Activated naive CD4-positive, alpha-beta T cell treated with anti-CD3 and anti-CD28 coated beads, Interleukin-2, amount 50 U/mL, for 24 hours (primary cell): ENCODE measurements around the gene RTN1.

Experiments used
- H3K27ac Mint-ChIP-seq: one replicate; pipeline ENCODE4 v1.8.0; 2021; ENCODE audit warnings: mild to moderate bottlenecking, mixed read lengths
- H3K27me3 Mint-ChIP-seq: one replicate; pipeline ENCODE4 v1.8.0; 2021; ENCODE audit warnings: mixed read lengths
- H3K36me3 Mint-ChIP-seq: one replicate; pipeline ENCODE4 v1.8.0; 2021; ENCODE audit warnings: mixed read lengths
- H3K4me1 Mint-ChIP-seq: one replicate; pipeline ENCODE4 v1.8.0; 2021; ENCODE audit warnings: mixed read lengths
- H3K4me3 Mint-ChIP-seq: one replicate; pipeline ENCODE4 v1.8.0; 2021; ENCODE audit warnings: mild to moderate bottlenecking, mixed read lengths
- H3K9me3 Mint-ChIP-seq: one replicate; pipeline ENCODE4 v1.8.0; 2021; ENCODE audit warnings: mixed read lengths

The RTN1 gene

GRCh38 chr14:59600211-59600945, 270.2 kb downstream of the RTN1 start:
- H3K27me3 Mint-ChIP-seq: peaks cover 7% of the 10 kb centered on the region
- H3K4me1 Mint-ChIP-seq: no peaks in the 10 kb centered on the region
- H3K36me3 Mint-ChIP-seq: no peaks in the 10 kb centered on the region
- no peak overlapping the region for H3K27ac Mint-ChIP-seq
- H3K9me3 Mint-ChIP-seq: no peaks in the 10 kb centered on the region
- no peak overlapping the region for H3K4me3 Mint-ChIP-seq

- H3K4me1 Mint-ChIP-seq: no peaks in the 10 kb centered on the region
Measured at GRCh38 chr14:59595071-59595470, 275.5 kb downstream of the RTN1 start.

GRCh38 chr14:59591641-59592370, 278.8 kb downstream of the RTN1 start:
- no peak overlapping the region for H3K27ac Mint-ChIP-seq
- no peaks in the 10 kb centered on the region for H3K36me3 Mint-ChIP-seq
- no peak overlapping the region for H3K4me3 Mint-ChIP-seq
- peaks cover 4% of the 10 kb centered on the region for H3K9me3 Mint-ChIP-seq
- H3K27me3 Mint-ChIP-seq: peaks cover 2% of the 10 kb centered on the region
- H3K4me1 Mint-ChIP-seq: peaks cover 5% of the 10 kb centered on the region

More at GRCh38 chr14:59595071-59595470, 275.5 kb downstream of the RTN1 start:
- no peak overlapping the region for H3K27ac Mint-ChIP-seq
- H3K27me3 Mint-ChIP-seq: peaks cover 9% of the 10 kb centered on the region
- H3K9me3 Mint-ChIP-seq: peaks cover 4% of the 10 kb centered on the region
- no peaks in the 10 kb centered on the region for H3K36me3 Mint-ChIP-seq
- no peak overlapping the region for H3K4me3 Mint-ChIP-seq

GRCh38 chr14:59588101-59588500, 282.5 kb downstream of the RTN1 start:
- H3K4me1 Mint-ChIP-seq: peaks cover 13% of the 10 kb centered on the region
- H3K36me3 Mint-ChIP-seq: no peaks in the 10 kb centered on the region
- peaks cover 2% of the 10 kb centered on the region for H3K27me3 Mint-ChIP-seq
- no peak overlapping the region for H3K27ac Mint-ChIP-seq
- H3K9me3 Mint-ChIP-seq: peaks cover 4% of the 10 kb centered on the region
- no peak overlapping the region for H3K4me3 Mint-ChIP-seq

GRCh38 chr14:59585891-59586554, 284.6 kb downstream of the RTN1 start:
- Mint-ChIP-seq H3K9me3 (no peaks in the 10 kb centered on the region), H3K36me3 (no peaks in the 10 kb centered on the region), H3K27me3 (no peaks in the 10 kb centered on the region), H3K4me3 (peak overlapping the region; percentile 78), H3K27ac (no peak overlapping the region), H3K4me1 (peaks cover 13% of the 10 kb centered on the region)

- Mint-ChIP-seq H3K27ac (no peak overlapping the region), H3K36me3 (no peaks in the 10 kb centered on the region), H3K27me3 (peaks cover 2% of the 10 kb centered on the region), H3K4me1 (peaks cover 13% of the 10 kb centered on the region), H3K9me3 (no peaks in the 10 kb centered on the region), H3K4me3 (no peak overlapping the region)
Measured at GRCh38 chr14:59583755-59584154, 286.8 kb downstream of the RTN1 start.

- Mint-ChIP-seq H3K27me3 (peaks cover 5% of the 10 kb centered on the region), H3K27ac (no peak overlapping the region), H3K36me3 (no peaks in the 10 kb centered on the region), H3K9me3 (no peaks in the 10 kb centered on the region), H3K4me1 (peaks cover 13% of the 10 kb centered on the region), H3K4me3 (no peak overlapping the region)
Measured at GRCh38 chr14:59582845-59583509, 287.6 kb downstream of the RTN1 start.

- Mint-ChIP-seq H3K9me3 (no peaks in the 10 kb centered on the region), H3K27me3 (peaks cover 8% of the 10 kb centered on the region), H3K4me1 (peaks cover 12% of the 10 kb centered on the region), H3K36me3 (no peaks in the 10 kb centered on the region), H3K27ac (no peak overlapping the region), H3K4me3 (no peak overlapping the region)
Measured at GRCh38 chr14:59582161-59582560, 288.4 kb downstream of the RTN1 start.

GRCh38 chr14:59580911-59581310, 289.7 kb downstream of the RTN1 start:
- Mint-ChIP-seq H3K4me3 (no peak overlapping the region), H3K27ac (no peak overlapping the region), H3K4me1 (peaks cover 8% of the 10 kb centered on the region), H3K36me3 (no peaks in the 10 kb centered on the region), H3K9me3 (no peaks in the 10 kb centered on the region), H3K27me3 (peaks cover 13% of the 10 kb centered on the region)

GRCh38 chr14:59576332-59577294, 294.0 kb downstream of the RTN1 start, which contains the start of gene CCDC175:
TSS of gene CCDC175 (minus strand) at chr14:59576812. CDS start at chr14:59576775, 37 bp downstream.
- H3K27ac Mint-ChIP-seq: no peak within 1 kb of the TSS

GRCh38 chr14:59570122-59570521, 300.5 kb downstream of the RTN1 start:
- no peaks in the 10 kb centered on the region for H3K36me3 Mint-ChIP-seq
- H3K9me3 Mint-ChIP-seq: no peaks in the 10 kb centered on the region
- H3K4me1 Mint-ChIP-seq: no peaks in the 10 kb centered on the region
- no peak overlapping the region for H3K4me3 Mint-ChIP-seq
- H3K27ac Mint-ChIP-seq: no peak overlapping the region
- peaks cover 15% of the 10 kb centered on the region for H3K27me3 Mint-ChIP-seq

More at GRCh38 chr14:59576332-59577294, 294.0 kb downstream of the RTN1 start, which contains the start of gene CCDC175:
- H3K4me3 Mint-ChIP-seq: peak within 1 kb of the TSS; percentile 74
- no peaks in the 10 kb centered on the region for H3K36me3 Mint-ChIP-seq
- H3K27me3 Mint-ChIP-seq: peaks cover 15% of the 10 kb centered on the region
- H3K9me3 Mint-ChIP-seq: no peaks in the 10 kb centered on the region
- H3K4me1 Mint-ChIP-seq: peaks cover 8% of the 10 kb centered on the region

GRCh38 chr14:59566725-59567124, 303.9 kb downstream of the RTN1 start:
- Mint-ChIP-seq H3K4me1 (no peaks in the 10 kb centered on the region), H3K27ac (no peak overlapping the region), H3K27me3 (peaks cover 18% of the 10 kb centered on the region), H3K4me3 (no peak overlapping the region), H3K9me3 (no peaks in the 10 kb centered on the region), H3K36me3 (no peaks in the 10 kb centered on the region)

GRCh38 chr14:59566296-59566695, 304.3 kb downstream of the RTN1 start:
- H3K27ac Mint-ChIP-seq: no peak overlapping the region
- no peaks in the 10 kb centered on the region for H3K9me3 Mint-ChIP-seq
- no peaks in the 10 kb centered on the region for H3K4me1 Mint-ChIP-seq
- H3K36me3 Mint-ChIP-seq: no peaks in the 10 kb centered on the region
- peaks cover 16% of the 10 kb centered on the region for H3K27me3 Mint-ChIP-seq
- no peak overlapping the region for H3K4me3 Mint-ChIP-seq

- Mint-ChIP-seq H3K27me3 (peaks cover 13% of the 10 kb centered on the region), H3K27ac (no peak overlapping the region), H3K4me3 (no peak overlapping the region), H3K9me3 (no peaks in the 10 kb centered on the region), H3K36me3 (no peaks in the 10 kb centered on the region), H3K4me1 (no peaks in the 10 kb centered on the region)
Measured at GRCh38 chr14:59565087-59565486, 305.5 kb downstream of the RTN1 start.
